Measurements from ENCODE around the gene BPNT1. TPM values are rescaled to one million over a fixed set of nuclear protein-coding genes. Genes with fewer than 3 reads are reported as not detected.
"Not testable (repeated sequence)": the region's sequence is repeated elsewhere in the genome, so short reads cannot be mapped to it uniquely, and the experiment has no call there.

BPNT1 gene
- total and polyA plus RNA-seq, 3 donors from 2014 or later = 22.0 to 28.7 (median 23.1) TPM

DNA sequence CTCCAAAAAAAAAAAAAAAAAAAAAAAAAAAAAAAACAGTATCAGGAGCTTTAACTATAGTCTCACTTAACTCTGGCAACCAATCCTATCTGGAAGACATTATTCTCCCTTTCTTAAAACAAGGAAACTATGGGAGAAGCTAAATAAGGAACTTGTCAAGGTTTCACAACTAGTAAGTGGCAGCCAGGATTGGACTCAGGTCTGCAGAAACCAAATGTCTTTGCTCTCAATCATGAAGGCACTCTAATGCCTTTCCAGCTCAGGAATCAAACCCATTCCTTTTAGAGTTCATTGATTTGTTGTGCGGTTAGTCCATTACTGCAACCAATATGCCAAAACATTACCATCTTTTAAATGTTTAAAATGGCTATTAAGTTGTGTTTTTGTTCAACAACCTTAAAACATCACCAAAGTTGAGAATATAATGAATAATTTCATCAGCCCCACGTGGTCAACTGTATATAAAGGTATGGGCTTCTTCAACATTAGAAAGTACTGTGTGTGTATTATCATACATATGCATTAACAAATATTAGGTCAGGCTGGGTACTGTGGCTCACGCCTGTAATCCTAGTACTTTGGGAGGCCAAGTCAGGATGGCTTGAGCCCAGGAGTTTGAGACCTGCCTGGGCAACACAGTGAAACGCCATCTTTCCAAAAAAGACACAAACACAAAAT lies 44.8 kb downstream of the BPNT1 start:
- Histone ChIP-seq H3K9me3 (no peaks in the 10 kb centered on the region), H3K4me3 (no peak overlapping the region), H3K27ac (no peak overlapping the region), H3K27me3 (no peaks in the 10 kb centered on the region), H3K36me3 (ENCODE audit: low read depth, missing control alignments) (no peaks in the 10 kb centered on the region), H3K4me1 (peaks cover 4% of the 10 kb centered on the region)
- intact Hi-C loops (cut with DNase I; ENCODE audit: low total_unique reads) = no loop called here
- TF ChIP-seq CTCF (IDR thresholded peaks at IDR 0.05) = no peak
- no peak for TF ChIP-seq POLR2A (IDR thresholded peaks at IDR 0.05)
- WGBS, 2 donors = 57 to 71% methylated on average over 4 of the region's 4 CpGs
- no peak for DNase-seq

GRCh38 chr1:220043646-220044045 lies 45.9 kb downstream of the BPNT1 start:
- H3K27ac ChIP-seq = no peak overlapping the region
- H3K4me1 ChIP-seq = peaks cover 4% of the 10 kb centered on the region
- DNase-seq = no peak
- 72 to 85% methylated on average over 2 of the region's 2 CpGs for WGBS, 2 donors
- no peaks in the 10 kb centered on the region for H3K27me3 ChIP-seq
- H3K4me3 ChIP-seq = no peak overlapping the region
- H3K9me3 ChIP-seq = no peaks in the 10 kb centered on the region
- TF ChIP-seq CTCF (IDR thresholded peaks at IDR 0.05) (no peak), POLR2A (IDR thresholded peaks at IDR 0.05) (no peak)
- intact Hi-C loops (cut with DNase I; ENCODE audit: low total_unique reads) = no loop called here
- H3K36me3 ChIP-seq (ENCODE audit: low read depth, missing control alignments) = no peaks in the 10 kb centered on the region

- H3K4me1 ChIP-seq = no peaks in the 10 kb centered on the region
- H3K9me3 ChIP-seq = no peaks in the 10 kb centered on the region
- H3K27me3 ChIP-seq = no peaks in the 10 kb centered on the region
- no peaks in the 10 kb centered on the region for H3K36me3 ChIP-seq (ENCODE audit: low read depth, missing control alignments)
- no peak overlapping the region for H3K27ac ChIP-seq
- TF ChIP-seq POLR2A (IDR thresholded peaks at IDR 0.05) (no peak), CTCF (IDR thresholded peaks at IDR 0.05) (no peak)
- no peak for DNase-seq
- H3K4me3 ChIP-seq = no peak overlapping the region
- 81 to 90% methylated on average over 5 of the region's 5 CpGs for WGBS, 2 donors
- intact Hi-C loops (cut with DNase I; ENCODE audit: low total_unique reads) = no loop called here
Measured at GRCh38 chr1:220040028-220040596, 49.5 kb downstream of the BPNT1 start.

- Histone ChIP-seq H3K4me1 (no peaks in the 10 kb centered on the region), H3K27me3 (no peaks in the 10 kb centered on the region), H3K27ac (no peak overlapping the region), H3K36me3 (ENCODE audit: low read depth, missing control alignments) (no peaks in the 10 kb centered on the region), H3K4me3 (no peak overlapping the region), H3K9me3 (no peaks in the 10 kb centered on the region)
- DNase-seq = no peak
- 71 to 77% methylated on average over 4 of the region's 4 CpGs for WGBS, 2 donors
- TF ChIP-seq CTCF (IDR thresholded peaks at IDR 0.05) (no peak), POLR2A (IDR thresholded peaks at IDR 0.05) (no peak)
- intact Hi-C loops (cut with DNase I; ENCODE audit: low total_unique reads) = no loop called here
Measured at GRCh38 chr1:220038640-220039039, 50.9 kb downstream of the BPNT1 start.

DNA sequence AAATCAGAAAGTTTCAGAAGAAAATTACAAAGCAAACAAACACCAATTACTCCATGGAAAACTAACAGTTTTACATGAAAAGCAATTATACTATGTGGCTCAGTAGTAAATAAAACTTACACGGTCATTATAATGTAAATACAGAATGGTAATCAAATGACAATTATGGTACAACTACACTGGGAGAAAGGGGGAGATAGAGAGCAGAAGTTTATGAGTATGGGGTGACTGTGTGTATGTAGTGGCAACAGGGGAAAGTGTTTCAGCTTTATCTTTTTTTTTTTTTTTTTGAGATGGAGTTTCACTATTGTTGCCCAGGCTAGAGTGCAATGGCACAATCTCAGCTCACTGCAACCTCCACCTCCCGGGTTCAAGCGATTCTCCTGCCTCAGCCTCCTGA lies 51.8 kb downstream of the BPNT1 start:
- 85 to 89% methylated on average over 3 of the region's 3 CpGs for WGBS, 2 donors
- DNase-seq; intact Hi-C loops (cut with DNase I; ENCODE audit: low total_unique reads); H3K27ac ChIP-seq; H3K4me3 ChIP-seq; H3K9me3 ChIP-seq; H3K27me3 ChIP-seq; H3K36me3 ChIP-seq (ENCODE audit: low read depth, missing control alignments); H3K4me1 ChIP-seq: not testable (repeated sequence)
